ENCODE results near the gene MYL5. TPM values are rescaled to one million over a fixed set of nuclear protein-coding genes. Genes with fewer than 3 reads are reported as not detected.

Gene MYL5
- total and polyA plus RNA-seq, 7 experiments from 2014 or later, result 5.8 to 32.7 (median 21.4) TPM

- POLR2A ChIA-PET, result interaction anchor here (1.5 kb wide), 1 partner anchor 334 kb away, joined by 4 read pairs; the partner anchor contains the start of gene ZNF141
- H3K27me3 Mint-ChIP-seq, result no peaks in the 10 kb centered on the region
- Histone ChIP-seq H3K4me1 (ENCODE audit: control insufficient read depth in 2 of 2, insufficient read depth in 2 of 2, low read length in 2 of 2) (peaks cover 7 to 16% of the 10 kb centered on the region in 2 donors), H3K27ac (ENCODE audit: low read depth, low read length) (no peak overlapping the region), H3K9me3 (ENCODE audit: control insufficient read depth in 2 of 3, low read length in 3 of 3) (no peaks in the 10 kb centered on the region), H3K36me3 (ENCODE audit: control insufficient read depth in 2 of 3, insufficient read depth in 3 of 3, low read length in 3 of 3) (peaks cover 6 to 32% (median 7%) of the 10 kb centered on the region in 3 experiments), H3K4me3 (ENCODE audit: low read length) (no peak overlapping the region), H3K27me3 (ENCODE audit: control insufficient read depth in 2 of 2, insufficient read depth in 2 of 2, low read length in 2 of 2) (no peaks in the 10 kb centered on the region)
- peaks cover 7 to 15% (median 8%) of the 10 kb centered on the region in 7 donors for H3K4me1 Mint-ChIP-seq
- H3K9me3 Mint-ChIP-seq, result no peaks in the 10 kb centered on the region
- intact Hi-C loops (cut with micrococcal nuclease), result loop anchor here (5.0 to 10.0 kb wide), 2 partner anchors 549 to 673 kb away; partner anchors contain the start of genes ZNF718 (in 2 of the 2) and UVSSA (in 1 of the 2)
- H3K27ac Mint-ChIP-seq, result no peak overlapping the region
- CTCF ChIA-PET, result no interaction called here
- peak overlapping the region in 6 of 10 donors; percentile 9 to 92 (median 29) for H3K4me3 Mint-ChIP-seq
- ATAC-seq (no peak), DNase-seq (no peak)
- peaks cover 0 to 14% (median 3%) of the 10 kb centered on the region in 5 donors for H3K36me3 Mint-ChIP-seq
These were observed 2.6 kb upstream of the MYL5 start for GRCh38 chr4:671769-672168.

- intact Hi-C loops (cut with micrococcal nuclease), result loop anchor here (1.0 to 10.0 kb wide), 18 partner anchors 10 to 673 kb away; partner anchors contain the start of genes GAK (in 2 of the 2), PCGF3 (in 2 of the 2), PIGG (in 2 of the 2) and TMEM175 (in 2 of the 2)
- peaks cover 7 to 15% (median 8%) of the 10 kb centered on the region in 7 donors for H3K4me1 Mint-ChIP-seq
- H3K27ac Mint-ChIP-seq, result peak overlapping the region in 8 of 9 donors; percentile 36 to 90 (median 82)
- peak overlapping the region; percentile 69 for H3K4me3 ChIP-seq (ENCODE audit: low read length)
- peak in 1 of 9 donors; percentile 34 for DNase-seq
- peaks cover 0 to 14% (median 3%) of the 10 kb centered on the region in 5 donors for H3K36me3 Mint-ChIP-seq
- CTCF ChIA-PET, result interaction anchor here (1.2 kb wide), 1 partner anchor 13 kb away, joined by 3 read pairs; no protein-coding TSS in a partner anchor
- no peaks in the 10 kb centered on the region for H3K27me3 Mint-ChIP-seq
- H3K4me3 Mint-ChIP-seq, result peak overlapping the region; percentile 63 to 92 (median 88)
- H3K27me3 ChIP-seq (ENCODE audit: control insufficient read depth in 2 of 2, insufficient read depth in 2 of 2, low read length in 2 of 2), result no peaks in the 10 kb centered on the region
- peaks cover 7 to 16% of the 10 kb centered on the region in 2 donors for H3K4me1 ChIP-seq (ENCODE audit: control insufficient read depth in 2 of 2, insufficient read depth in 2 of 2, low read length in 2 of 2)
- H3K9me3 Mint-ChIP-seq, result no peaks in the 10 kb centered on the region
- H3K27ac ChIP-seq (ENCODE audit: low read depth, low read length), result peak overlapping the region; percentile 69
- H3K9me3 ChIP-seq (ENCODE audit: control insufficient read depth in 2 of 3, low read length in 3 of 3), result no peaks in the 10 kb centered on the region
- no peak for ATAC-seq
- POLR2A ChIA-PET, result interaction anchor here (0.9 to 3.4 kb wide), 5 partner anchors 10 to 1197 kb away, joined by 3 to 46 read pairs (median 3); partner anchors contain the start of gene ZNF718
- H3K36me3 ChIP-seq (ENCODE audit: control insufficient read depth in 2 of 3, insufficient read depth in 3 of 3, low read length in 3 of 3), result peaks cover 6 to 32% (median 7%) of the 10 kb centered on the region in 3 experiments
These were observed 822 bp upstream of the MYL5 start for GRCh38 chr4:673349-674091.

GRCh38 chr4:675036-675882 lies 917 bp downstream of the MYL5 start:
- H3K36me3 ChIP-seq (ENCODE audit: control insufficient read depth in 2 of 3, insufficient read depth in 3 of 3, low read length in 3 of 3), result peaks cover 6 to 29% (median 7%) of the 10 kb centered on the region in 3 experiments
- Mint-ChIP-seq H3K4me3 (peak overlapping the region; percentile 84 to 92 (median 88)), H3K9me3 (no peaks in the 10 kb centered on the region), H3K36me3 (peaks cover 0 to 14% (median 3%) of the 10 kb centered on the region in 5 donors), H3K27ac (peak overlapping the region in 8 of 9 donors; percentile 47 to 91 (median 88)), H3K4me1 (peaks cover 7 to 15% (median 8%) of the 10 kb centered on the region in 7 donors), H3K27me3 (no peaks in the 10 kb centered on the region)
- intact Hi-C loops (cut with micrococcal nuclease), result loop anchor here (2.0 to 10.0 kb wide), 6 partner anchors 176 to 672 kb away; partner anchors contain the start of genes UVSSA (in 2 of the 2), FGFRL1 (in 1 of the 2), GAK (in 1 of the 2) and PIGG (in 1 of the 2)
- H3K27ac ChIP-seq (ENCODE audit: low read depth, low read length), result peak overlapping the region; percentile 100
- no peaks in the 10 kb centered on the region for H3K9me3 ChIP-seq (ENCODE audit: control insufficient read depth in 2 of 3, low read length in 3 of 3)
- ATAC-seq (no peak), DNase-seq (peak in 1 of 9 donors; percentile 19)
- H3K4me1 ChIP-seq (ENCODE audit: control insufficient read depth in 2 of 2, insufficient read depth in 2 of 2, low read length in 2 of 2), result peaks cover 7 to 16% of the 10 kb centered on the region in 2 donors
- peaks cover 0 to 1% of the 10 kb centered on the region in 2 donors for H3K27me3 ChIP-seq (ENCODE audit: control insufficient read depth in 2 of 2, insufficient read depth in 2 of 2, low read length in 2 of 2)
- peak overlapping the region; percentile 88 for H3K4me3 ChIP-seq (ENCODE audit: low read length)
- POLR2A ChIA-PET, result interaction anchor here (0.7 to 3.4 kb wide), 6 partner anchors 12 to 551 kb away, joined by 3 to 46 read pairs (median 3); partner anchors contain the start of gene ZNF718
- CTCF ChIA-PET, result interaction anchor here (0.6 to 1.2 kb wide), 2 partner anchors 15 to 170 kb away, joined by 3 read pairs; no protein-coding TSS in a partner anchor

- Mint-ChIP-seq H3K36me3 (peaks cover 0 to 7% (median 3%) of the 10 kb centered on the region in 5 donors), H3K27ac (peak overlapping the region in 5 of 9 donors; percentile 46 to 90 (median 49)), H3K4me1 (peaks cover 7 to 15% (median 9%) of the 10 kb centered on the region in 7 donors), H3K9me3 (no peaks in the 10 kb centered on the region), H3K4me3 (peak overlapping the region in 9 of 10 donors; percentile 12 to 92 (median 88)), H3K27me3 (no peaks in the 10 kb centered on the region)
- Histone ChIP-seq H3K27ac (ENCODE audit: low read depth, low read length) (peak overlapping the region; percentile 41), H3K4me1 (ENCODE audit: control insufficient read depth in 2 of 2, insufficient read depth in 2 of 2, low read length in 2 of 2) (peaks cover 11 to 16% of the 10 kb centered on the region in 2 donors), H3K9me3 (ENCODE audit: control insufficient read depth in 2 of 3, low read length in 3 of 3) (no peaks in the 10 kb centered on the region), H3K4me3 (ENCODE audit: low read length) (no peak overlapping the region), H3K27me3 (ENCODE audit: control insufficient read depth in 2 of 2, insufficient read depth in 2 of 2, low read length in 2 of 2) (peaks cover 0 to 2% of the 10 kb centered on the region in 2 donors), H3K36me3 (ENCODE audit: control insufficient read depth in 2 of 3, insufficient read depth in 3 of 3, low read length in 3 of 3) (peaks cover 6 to 23% (median 7%) of the 10 kb centered on the region in 3 experiments)
- intact Hi-C loops (cut with micrococcal nuclease), result loop anchor here (2.0 to 10.0 kb wide), 6 partner anchors 177 to 671 kb away; partner anchors contain the start of genes UVSSA (in 2 of the 2), FGFRL1 (in 1 of the 2), GAK (in 1 of the 2) and PIGG (in 1 of the 2)
- DNase-seq (no peak), ATAC-seq (no peak)
- ChIA-PET POLR2A (interaction anchor here (0.7 to 1.3 kb wide), 2 partner anchors 203 to 434 kb away, joined by 3 read pairs; no protein-coding TSS in a partner anchor), CTCF (interaction anchor here (0.6 kb wide), 1 partner anchor 171 kb away, joined by 3 read pairs; no protein-coding TSS in a partner anchor)
These were observed 1.9 kb downstream of the MYL5 start for GRCh38 chr4:675980-676870.

GRCh38 chr4:676871-677235 lies 2.5 kb downstream of the MYL5 start:
- Mint-ChIP-seq H3K4me1 (peaks cover 7 to 15% (median 9%) of the 10 kb centered on the region in 7 donors), H3K27ac (peak overlapping the region in 2 of 9 donors; percentile 46 to 59), H3K36me3 (peaks cover 0 to 7% (median 3%) of the 10 kb centered on the region in 5 donors), H3K4me3 (peak overlapping the region in 3 of 10 donors; percentile 35 to 83 (median 42)), H3K27me3 (no peaks in the 10 kb centered on the region), H3K9me3 (no peaks in the 10 kb centered on the region)
- ChIA-PET CTCF (no interaction called here), POLR2A (no interaction called here)
- H3K4me1 ChIP-seq (ENCODE audit: control insufficient read depth in 2 of 2, insufficient read depth in 2 of 2, low read length in 2 of 2), result peaks cover 11 to 16% of the 10 kb centered on the region in 2 donors
- DNase-seq (no peak), ATAC-seq (no peak)
- intact Hi-C loops (cut with micrococcal nuclease), result loop anchor here in 1 of 2 donors (10.0 kb wide), 1 partner anchor 668 kb away; the partner anchor contains the start of gene UVSSA
- H3K27ac ChIP-seq (ENCODE audit: low read depth, low read length), result no peak overlapping the region
- peaks cover 4 to 16% (median 5%) of the 10 kb centered on the region in 3 experiments for H3K36me3 ChIP-seq (ENCODE audit: control insufficient read depth in 2 of 3, insufficient read depth in 3 of 3, low read length in 3 of 3)
- no peaks in the 10 kb centered on the region for H3K9me3 ChIP-seq (ENCODE audit: control insufficient read depth in 2 of 3, low read length in 3 of 3)
- H3K4me3 ChIP-seq (ENCODE audit: low read length), result no peak overlapping the region
- peaks cover 0 to 2% of the 10 kb centered on the region in 2 donors for H3K27me3 ChIP-seq (ENCODE audit: control insufficient read depth in 2 of 2, insufficient read depth in 2 of 2, low read length in 2 of 2)
